ENCODE measurements around the gene GPRIN3. TPM values are rescaled to one million over a fixed set of nuclear protein-coding genes. Genes with fewer than 3 reads are reported as not detected.
A peak's percentile ranks its signal among the peaks of the same experiment; 100 is the strongest.
"Not testable (repeated sequence)": the region's sequence is repeated elsewhere in the genome, so short reads cannot be mapped to it uniquely, and the experiment has no call there.

GPRIN3 gene
- total RNA-seq, 2 donors from 2014 or later = 5.3 to 5.7 TPM

DNA sequence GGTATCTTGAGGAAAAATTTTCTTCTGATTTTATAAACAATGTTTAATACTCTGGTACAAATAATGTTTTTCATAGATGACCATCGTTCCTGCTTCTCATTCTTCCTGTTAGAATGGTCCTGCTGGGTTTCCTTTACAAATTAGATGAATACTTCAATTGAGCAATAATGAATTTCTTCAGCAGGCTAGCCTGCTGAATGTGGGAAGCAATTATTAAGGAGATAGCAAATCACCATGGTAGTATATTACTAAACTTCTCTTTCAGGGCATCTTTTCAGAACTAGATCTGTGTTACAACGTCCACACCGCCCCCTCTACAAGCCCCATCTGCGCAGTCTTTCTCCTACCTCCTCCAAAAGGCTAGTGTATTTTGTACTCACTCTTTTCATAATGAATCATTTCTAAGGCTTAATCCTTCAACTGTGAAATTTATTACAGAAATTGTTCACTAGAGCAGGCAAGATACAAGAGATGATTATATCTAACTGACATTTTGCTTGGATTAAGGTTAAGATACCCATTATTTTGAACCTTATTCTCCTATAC, 38.4 kb downstream of the GPRIN3 start:
- DNase-seq (no peak), ATAC-seq (no peak)
- intact Hi-C loops (cut with DNase I) = no loop called here

GRCh38 chr4:89268679-89269078, 38.9 kb downstream of the GPRIN3 start:
- intact Hi-C loops (cut with DNase I) = no loop called here
- peak in 1 of 2 donors; percentile 41 for ATAC-seq
- DNase-seq = no peak

- DNase-seq = no peak
- no peak for ATAC-seq
- intact Hi-C loops (cut with DNase I) = no loop called here
Measured at GRCh38 chr4:89267846-89268245, 39.8 kb downstream of the GPRIN3 start.

- intact Hi-C loops (cut with DNase I) = no loop called here
- peak; percentile 25 to 67 for ATAC-seq
- no peak for DNase-seq
Measured at GRCh38 chr4:89267392-89267791, 40.2 kb downstream of the GPRIN3 start.

DNA sequence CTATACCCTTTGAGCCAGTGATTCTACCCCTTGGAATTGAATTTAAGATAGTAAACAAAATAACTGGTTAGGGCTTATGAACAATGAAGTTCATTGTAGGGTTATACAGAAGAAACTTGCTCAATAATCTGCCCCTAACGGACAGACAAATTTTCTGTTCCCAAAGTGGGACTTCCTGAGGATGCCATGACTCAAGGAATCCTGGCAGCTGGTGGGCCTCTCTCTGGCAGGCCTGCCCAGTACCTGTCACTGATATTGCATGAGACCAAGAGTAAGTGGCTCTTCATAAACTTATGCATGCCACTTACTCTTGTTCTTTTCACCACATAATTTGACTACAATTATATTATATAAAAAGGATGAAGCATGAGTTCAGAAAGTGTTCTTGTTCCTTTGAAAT, 41.5 kb downstream of the GPRIN3 start:
- ATAC-seq (peak in 1 of 2 donors; percentile 68), DNase-seq (no peak)
- intact Hi-C loops (cut with DNase I) = no loop called here

DNA sequence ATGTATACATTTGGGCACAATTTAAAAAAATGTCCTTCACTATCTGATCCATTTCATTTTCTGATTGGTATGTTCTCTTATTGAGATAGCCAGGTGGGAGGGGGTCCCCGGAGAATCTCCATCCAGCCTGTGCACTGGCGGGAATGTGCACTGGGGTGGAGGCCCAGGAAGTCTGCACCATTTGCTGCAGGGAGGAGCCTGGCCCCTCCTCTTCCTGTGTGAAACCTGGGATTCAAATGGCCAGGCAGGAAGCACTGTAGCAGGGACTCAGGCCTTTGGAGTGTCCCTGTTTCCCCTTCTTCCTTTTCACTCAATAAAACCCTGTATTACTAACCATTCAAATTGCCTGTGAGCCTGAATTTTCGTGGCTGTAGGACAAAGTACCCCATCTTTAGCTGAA, 44.3 kb downstream of the GPRIN3 start:
- intact Hi-C loops (cut with DNase I) = no loop called here
- DNase-seq (no peak), ATAC-seq (no peak)

- intact Hi-C loops (cut with DNase I) = loop anchor here in 1 of 2 donors (5.0 kb wide), 1 partner anchor 48 kb away; the partner anchor contains the start of gene GPRIN3
- DNase-seq (no peak), ATAC-seq (peak in 1 of 2 donors; percentile 15)
Measured at GRCh38 chr4:89259301-89260028, 48.1 kb downstream of the GPRIN3 start.

DNA sequence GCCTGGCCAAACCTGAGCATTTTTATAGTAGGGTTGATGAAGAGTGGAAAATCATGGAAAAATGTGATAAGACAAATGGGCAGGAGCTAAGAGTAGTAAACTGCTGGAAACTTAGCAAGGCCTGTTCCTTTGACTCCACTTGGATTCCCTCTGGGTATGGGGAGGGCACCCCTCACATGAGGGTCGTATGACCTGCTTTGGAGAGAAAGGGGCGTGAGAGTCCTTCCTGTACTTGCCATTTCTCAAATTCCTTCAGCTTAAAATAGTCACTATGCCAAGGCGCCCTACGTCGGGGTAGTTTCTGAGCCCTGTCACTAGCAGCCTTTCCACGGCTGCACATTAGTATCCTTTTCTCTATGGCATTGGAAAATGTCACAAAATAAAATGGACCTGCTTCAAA, 49.1 kb downstream of the GPRIN3 start:
- intact Hi-C loops (cut with DNase I) = loop anchor here in 1 of 2 donors (5.0 kb wide), 1 partner anchor 49 kb away; the partner anchor contains the start of gene GPRIN3
- ATAC-seq (no peak), DNase-seq (no peak)

GRCh38 chr4:89257376-89257775, 50.2 kb downstream of the GPRIN3 start:
- ATAC-seq (peak in 1 of 2 donors; percentile 31), DNase-seq (no peak)
- intact Hi-C loops (cut with DNase I) = loop anchor here in 1 of 2 donors (5.0 kb wide), 1 partner anchor 50 kb away; the partner anchor contains the start of gene GPRIN3

GRCh38 chr4:89256203-89256800, 51.3 kb downstream of the GPRIN3 start:
- DNase-seq (no peak), ATAC-seq (peak; percentile 45 to 52)
- intact Hi-C loops (cut with DNase I) = loop anchor here in 1 of 2 donors (5.0 kb wide), 1 partner anchor 51 kb away; the partner anchor contains the start of gene GPRIN3

- ATAC-seq (peak in 1 of 2 donors; percentile 54), DNase-seq (no peak)
- intact Hi-C loops (cut with DNase I) = loop anchor here in 1 of 2 donors (5.0 kb wide), 1 partner anchor 52 kb away; the partner anchor contains the start of gene GPRIN3
Measured at GRCh38 chr4:89254847-89255246, 52.8 kb downstream of the GPRIN3 start.

DNA sequence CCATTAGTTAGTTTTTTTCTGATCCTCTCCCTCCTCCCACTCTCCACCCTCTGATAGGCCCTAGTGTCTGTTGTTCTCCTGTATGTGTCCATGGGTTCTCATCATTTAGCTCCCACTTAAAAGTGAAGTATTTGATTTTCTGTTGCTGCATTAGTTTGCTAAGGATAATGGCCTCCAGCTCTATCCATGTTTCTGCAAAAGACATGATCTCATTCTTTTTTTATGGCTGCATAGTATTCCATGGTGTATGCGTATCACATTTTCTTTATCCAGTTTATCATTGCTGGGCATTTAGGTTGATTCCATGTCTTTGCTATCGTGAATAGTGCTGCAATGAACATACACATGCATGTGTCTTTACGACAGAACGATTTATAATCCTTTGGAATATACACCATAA, 53.3 kb downstream of the GPRIN3 start:
- ATAC-seq; intact Hi-C loops (cut with DNase I); DNase-seq: not testable (repeated sequence)

DNA sequence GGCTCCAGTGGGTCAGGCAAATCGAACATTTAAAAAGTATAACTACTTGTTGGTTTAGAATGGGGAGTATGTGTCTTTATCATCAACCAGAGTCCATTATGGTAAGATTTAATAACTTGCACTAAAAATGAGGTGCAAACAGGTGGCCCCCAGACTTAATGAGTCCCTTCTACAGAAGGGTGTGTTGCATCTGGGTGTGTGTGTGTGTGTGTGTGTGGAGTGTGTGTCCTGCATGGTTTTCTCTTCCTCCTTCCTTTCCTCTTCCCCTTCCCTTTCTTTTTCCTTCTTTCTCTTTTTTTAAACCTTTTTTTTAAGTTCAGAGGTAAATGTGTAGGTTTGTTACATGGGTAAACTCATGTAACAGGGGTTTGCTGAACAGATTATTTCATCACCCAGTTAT, 53.7 kb downstream of the GPRIN3 start:
- ATAC-seq = no peak

DNA sequence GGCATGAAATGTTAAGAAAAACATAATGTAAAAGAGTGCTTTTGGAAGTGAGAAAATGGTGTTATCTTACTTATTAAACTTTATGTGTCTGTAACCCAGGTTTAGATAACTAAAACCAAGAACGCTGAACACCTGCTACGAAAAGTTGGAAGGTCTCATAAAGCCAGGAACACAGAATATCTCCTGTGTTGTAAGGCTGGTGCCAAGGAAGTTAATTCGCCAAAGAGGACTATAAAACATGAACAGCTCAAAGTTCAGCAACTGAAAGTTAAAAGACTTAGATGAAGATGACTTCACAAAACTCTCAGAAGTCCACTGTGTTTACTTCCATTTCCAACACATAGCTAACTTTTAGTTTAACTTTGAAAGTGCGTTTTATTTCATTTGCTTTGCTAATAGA, 54.3 kb downstream of the GPRIN3 start:
- intact Hi-C loops (cut with DNase I) = no loop called here
- DNase-seq (no peak), ATAC-seq (no peak)

More for the DNA sequence above, 53.7 kb downstream of the GPRIN3 start:
- intact Hi-C loops (cut with DNase I) = no loop called here
- no peak for DNase-seq

DNA sequence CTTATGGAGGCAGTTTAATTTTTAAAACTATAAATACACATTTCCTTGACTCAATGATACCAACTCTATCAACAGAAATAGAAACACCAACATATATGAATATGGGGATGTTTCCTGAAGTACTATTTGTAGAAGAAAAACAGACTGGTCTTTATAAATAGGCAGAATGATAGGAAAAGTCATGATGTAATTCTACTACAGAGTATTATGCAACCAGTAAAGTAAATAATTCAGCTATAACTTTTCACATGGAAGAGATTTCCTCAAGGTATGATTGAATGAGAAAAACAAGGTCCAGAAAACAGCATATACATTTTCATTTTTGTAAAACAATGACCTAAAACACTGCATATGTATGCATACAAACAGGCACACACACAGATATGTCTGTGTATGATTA, 56.2 kb downstream of the GPRIN3 start:
- intact Hi-C loops (cut with DNase I) = no loop called here
- ATAC-seq (no peak), DNase-seq (no peak)

DNA sequence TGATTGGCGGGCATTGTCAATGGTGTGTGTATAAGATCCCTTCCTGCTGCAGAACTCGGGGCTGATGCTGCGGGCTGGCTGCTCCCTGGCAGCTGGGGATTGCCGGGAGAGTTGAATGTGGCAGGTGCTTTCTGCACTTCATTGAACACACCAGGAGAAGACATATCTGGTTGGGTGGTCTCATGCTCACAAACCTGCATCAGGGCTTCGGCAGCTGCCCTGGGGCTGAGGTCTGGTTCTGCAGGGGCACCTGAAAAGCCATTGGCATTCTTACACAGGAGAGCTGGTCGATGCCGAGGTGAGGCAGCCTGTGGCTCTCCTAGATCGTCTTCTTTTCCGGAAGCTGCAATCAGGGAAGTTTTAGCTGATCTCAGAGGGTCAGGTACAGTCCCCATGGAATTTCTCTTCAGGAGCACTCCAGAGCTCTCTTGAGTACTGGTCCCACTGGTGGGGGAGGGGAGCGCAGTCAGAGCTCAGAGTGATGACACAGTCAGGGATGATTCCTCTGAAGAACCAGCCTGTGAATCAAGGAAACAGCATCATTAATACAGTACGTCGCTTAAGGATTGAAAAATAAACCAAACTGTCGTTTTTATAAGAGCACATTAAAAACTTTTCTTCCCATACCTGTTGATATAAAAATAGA, 57.8 kb downstream of the GPRIN3 start:
- DNase-seq (no peak), ATAC-seq (no peak)
- intact Hi-C loops (cut with DNase I) = no loop called here

DNA sequence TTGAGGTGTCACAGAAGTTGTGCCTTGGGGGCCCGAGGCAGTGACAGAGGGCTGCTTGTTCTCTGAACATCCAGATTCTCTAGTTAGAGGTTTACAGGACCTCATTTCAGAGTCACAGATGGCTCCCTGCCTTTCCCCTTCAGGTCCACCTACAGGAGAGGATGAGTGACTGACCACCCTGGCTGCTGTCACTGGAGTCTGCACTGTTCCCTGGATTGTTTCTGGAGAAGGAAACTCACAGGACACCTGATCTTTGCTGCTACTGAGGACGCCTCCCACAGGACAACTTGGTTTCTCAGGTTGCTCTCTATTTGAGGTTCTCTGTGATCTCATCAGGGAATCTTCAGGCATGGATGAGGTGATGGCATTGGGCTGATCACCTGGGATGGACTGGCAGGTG, 58.3 kb downstream of the GPRIN3 start:
- no peak for DNase-seq
- intact Hi-C loops (cut with DNase I) = no loop called here
- ATAC-seq = no peak

GRCh38 chr4:89248879-89249281, 58.7 kb downstream of the GPRIN3 start:
- ATAC-seq (no peak), DNase-seq (no peak)
- intact Hi-C loops (cut with DNase I) = no loop called here

DNA sequence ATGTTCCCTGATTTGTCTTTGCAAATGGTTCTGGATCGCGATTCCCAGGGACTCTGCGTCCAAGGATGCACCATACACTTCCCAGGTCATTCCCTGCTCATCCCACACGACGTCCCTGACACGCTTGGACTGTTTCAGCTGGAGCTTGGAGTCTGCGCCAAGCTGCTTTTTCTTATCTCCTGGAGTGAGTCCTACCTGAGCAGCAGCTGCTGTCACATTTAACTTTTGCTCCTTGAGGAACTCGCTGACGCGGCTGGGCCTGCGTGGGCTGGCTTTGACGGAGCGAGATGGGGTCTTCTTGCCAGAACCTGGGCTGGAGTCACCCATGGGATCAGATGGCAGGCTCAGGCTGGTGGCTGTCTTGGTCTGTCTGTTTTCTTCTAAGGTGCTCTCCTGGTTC, 59.6 kb downstream of the GPRIN3 start:
- intact Hi-C loops (cut with DNase I) = no loop called here
- DNase-seq = no peak

DNA sequence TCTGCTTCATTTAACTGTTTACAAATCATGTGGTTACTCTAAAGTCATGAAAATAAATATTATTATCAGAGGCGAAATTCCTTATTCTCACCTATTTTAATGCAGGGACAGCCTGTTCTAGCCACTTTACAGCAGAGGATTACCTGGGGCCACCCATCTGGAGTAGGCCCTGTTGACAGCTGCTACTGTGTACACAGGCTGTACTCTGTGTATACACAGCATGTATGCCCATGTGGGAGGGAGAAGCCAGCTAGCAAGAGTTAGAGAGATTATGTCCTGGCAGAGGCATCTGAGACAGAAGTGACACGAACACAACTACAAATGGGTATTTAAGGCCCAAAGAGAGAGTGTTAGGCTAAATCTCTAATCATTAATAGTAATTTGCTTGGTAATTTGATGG, 62.1 kb downstream of the GPRIN3 start:
- ATAC-seq (peak in 1 of 2 donors; percentile 26), DNase-seq (no peak)
- intact Hi-C loops (cut with DNase I) = no loop called here

More for the DNA sequence above, 59.6 kb downstream of the GPRIN3 start:
- no peak for ATAC-seq

Measured in left cardiac atrium (tissue), 4 donors.